ENCODE data around the gene SORBS1.

The SORBS1 gene

GRCh38 chr10:95334805-95335144, 226.4 kb downstream of the SORBS1 start:
- DNase-seq = no peak

GRCh38 chr10:95333997-95334804, 227.0 kb downstream of the SORBS1 start:
- peak; percentile 89 for DNase-seq

GRCh38 chr10:95332666-95333249, 228.4 kb downstream of the SORBS1 start:
- DNase-seq = no peak

- no peak for DNase-seq
These were observed 229.5 kb downstream of the SORBS1 start for GRCh38 chr10:95331596-95332130.

- DNase-seq = no peak
These were observed 230.2 kb downstream of the SORBS1 start for GRCh38 chr10:95330966-95331453.

- no peak for DNase-seq
These were observed 231.9 kb downstream of the SORBS1 start for GRCh38 chr10:95329296-95329695.

- no peak for DNase-seq
These were observed 233.2 kb downstream of the SORBS1 start for GRCh38 chr10:95328013-95328412.

- peak; percentile 72 for DNase-seq
These were observed 233.8 kb downstream of the SORBS1 start for GRCh38 chr10:95327367-95327766.

GRCh38 chr10:95326396-95326795, 234.8 kb downstream of the SORBS1 start:
- no peak for DNase-seq

GRCh38 chr10:95325863-95326262, 235.3 kb downstream of the SORBS1 start:
- no peak for DNase-seq

GRCh38 chr10:95324436-95325268, 236.5 kb downstream of the SORBS1 start:
- DNase-seq = no peak

- DNase-seq = no peak
These were observed 239.4 kb downstream of the SORBS1 start for GRCh38 chr10:95321554-95322301.

- no peak for DNase-seq
These were observed 241.9 kb downstream of the SORBS1 start for GRCh38 chr10:95319239-95319638.

GRCh38 chr10:95315509-95315908, 245.7 kb downstream of the SORBS1 start:
- no peak for DNase-seq

- DNase-seq = no peak
These were observed 246.8 kb downstream of the SORBS1 start for GRCh38 chr10:95314192-95314918.

GRCh38 chr10:95312986-95313495, 248.1 kb downstream of the SORBS1 start:
- DNase-seq = no peak

GRCh38 chr10:95312257-95312656, 248.9 kb downstream of the SORBS1 start:
- no peak for DNase-seq

- no peak for DNase-seq
These were observed 251.2 kb downstream of the SORBS1 start for GRCh38 chr10:95309958-95310357.

- peak; percentile 99 for DNase-seq
These were observed 252.5 kb downstream of the SORBS1 start for GRCh38 chr10:95308389-95309302.

- no peak for DNase-seq
These were observed 254.3 kb downstream of the SORBS1 start for GRCh38 chr10:95306851-95307250.

- DNase-seq = no peak
These were observed 254.9 kb downstream of the SORBS1 start for GRCh38 chr10:95306318-95306650.

All from fibroblast of skin of right biceps (primary cell).